GM12878 (cell line): ENCODE measurements around the gene PRR18. TPM values are rescaled to one million over a fixed set of nuclear protein-coding genes. Genes with fewer than 3 reads are reported as not detected.

Experiments used
- ATAC-seq: fragments of 200-7000 bp; cut with Tn5 transposase; 3 replicates; pipeline ENCODE4 v1.9.1; 2020; ENCODE audit warnings: mild to moderate bottlenecking, moderate library complexity
- BruUV-seq: library from RNA; stranded (reverse); fragments of 400-500 nt; replicated peaks from 2 replicates; lab custom pipeline; 2021; lab: Mats Ljungman, UMichigan
- CTCF ChIA-PET: fragments of 300-600 bp; sonication (Branson Sonifier 250); formaldehyde crosslinking; extraction: SDS; loops from one replicate; lab custom pipeline; 2021; ENCODE audit warnings: inconsistent platforms; lab: Yijun Ruan, JAX
- POLR2A ChIA-PET: fragments of 350-600 bp; formaldehyde crosslinking; extraction: SDS; loops from one replicate; lab custom pipeline; 2021; ENCODE audit warnings: inconsistent platforms; lab: Charles Lee
- RAD21 ChIA-PET: fragments of 300-600 bp; sonication (Branson Sonifier 250); formaldehyde crosslinking; loops from one replicate; lab custom pipeline; 2023; ENCODE audit warnings: antibody characterized with exemption; ENCODE audit not compliant: unreplicated experiment; lab: Charles Lee
- SMC1A ChIA-PET: fragments of 300-600 bp; sonication (Branson Sonifier 250); formaldehyde crosslinking; loops from one replicate; lab custom pipeline; 2023; ENCODE audit not compliant: unreplicated experiment, uncharacterized antibody; lab: Charles Lee
- DNase-seq: peaks from one replicate; pipeline ENCODE4 v3.0.0-alpha.2; 2011; ENCODE audit warnings: low read depth, low spot score
- FAIRE-seq: peaks from 3 replicates; lab custom pipeline; 2011; peaks lifted over from hg19 to GRCh38; lab: Jason Lieb, UNC
- H2AFZ ChIP-seq: 2 replicates; pipeline ENCODE4 v1.6.0; 2011; ENCODE audit warnings: low read depth, low read length, control low read depth; ENCODE audit not compliant: control insufficient read depth
- H3K27ac ChIP-seq: 2 replicates; pipeline ENCODE4 v1.5.1; 2011; ENCODE audit warnings: control low read depth; ENCODE audit not compliant: control insufficient read depth, insufficient read depth
- H3K27me3 ChIP-seq, 2 experiments: replicated peaks in 1 of 2; 2 replicates each; pipeline versions ENCODE4 v1.6.0 to v1.6.1; 2011; ENCODE audit warnings: low read length in 1 of 2; ENCODE audit not compliant: control insufficient read depth in 2 of 2, insufficient read depth in 2 of 2
- H3K36me3 ChIP-seq, 2 experiments: 2 replicates each; pipeline ENCODE4 v1.5.1; 2011; ENCODE audit warnings: low read length in 1 of 2; ENCODE audit not compliant: control insufficient read depth in 2 of 2, insufficient read depth in 2 of 2
- H3K4me1 ChIP-seq: 2 replicates; pipeline ENCODE4 v1.6.1; 2011; ENCODE audit warnings: mild to moderate bottlenecking, low read length, moderate library complexity, mixed read lengths; ENCODE audit not compliant: control insufficient read depth, insufficient read depth
- H3K4me2 ChIP-seq: 2 replicates; pipeline ENCODE4 v1.6.0; 2011; ENCODE audit warnings: control low read depth; ENCODE audit not compliant: control insufficient read depth, insufficient read depth
- H3K4me3 ChIP-seq: fragments of 200-600 bp; sonication (generic); 2 replicates; pipeline ENCODE4 v1.5.1; 2016
- H3K79me2 ChIP-seq: 2 replicates; pipeline ENCODE4 v1.6.0; 2011; ENCODE audit warnings: low read length; ENCODE audit not compliant: control insufficient read depth, insufficient read depth
- H3K9ac ChIP-seq: 2 replicates; pipeline ENCODE4 v1.8.0; 2011; ENCODE audit warnings: low read length, control low read depth, mixed read lengths; ENCODE audit not compliant: control insufficient read depth, insufficient read depth
- H3K9me3 ChIP-seq: replicated peaks from 3 replicates; pipeline ENCODE4 v1.5.1; 2011; ENCODE audit warnings: mild to moderate bottlenecking, low read length; ENCODE audit not compliant: control insufficient read depth, insufficient read depth
- H4K20me1 ChIP-seq: 2 replicates; pipeline ENCODE4 v1.6.0; 2011; ENCODE audit not compliant: control insufficient read depth, insufficient read depth
- CTCF ChIP-seq, 3 experiments: IDR thresholded peaks in 2 of 3; conservative IDR thresholded peaks in 1 of 3; 2 replicates each; pipeline ENCODE4 v1.5.1; 2011; ENCODE audit warnings: low read depth in 3 of 3, low read length in 3 of 3, mild to moderate bottlenecking in 3 of 3, control low read depth in 2 of 3, moderate library complexity in 2 of 3, inconsistent platforms in 1 of 3, mixed read lengths in 1 of 3; ENCODE audit not compliant: control insufficient read depth in 2 of 3, insufficient read depth in 1 of 3; ENCODE audit errors: extremely low read depth in 1 of 3
- E2F4 ChIP-seq: IDR thresholded peaks from 2 replicates; pipeline ENCODE4 v1.6.1; 2012; ENCODE audit warnings: low read depth, low read length, improper control_type of control experiment
- MEF2A ChIP-seq: IDR thresholded peaks from 2 replicates; pipeline ENCODE4 v1.6.1; 2011; ENCODE audit warnings: low read depth, mild to moderate bottlenecking, low read length, moderate library complexity; ENCODE audit not compliant: insufficient read depth
- MXI1 ChIP-seq: fragments of 150-350 bp; IDR thresholded peaks from 2 replicates; pipeline ENCODE4 v1.6.1; 2011; ENCODE audit warnings: low read depth, mild to moderate bottlenecking, inconsistent platforms, low read length, improper control_type of control experiment
- RBBP5 ChIP-seq: fragments of 200-600 bp; sonication (generic); conservative IDR thresholded peaks from 2 replicates; pipeline ENCODE4 v1.6.1; 2016
- SREBF1 ChIP-seq: IDR thresholded peaks from 2 replicates; pipeline ENCODE4 v1.6.1; 2012; ENCODE audit warnings: mild to moderate bottlenecking, low read length
- WGBS: methylation state at CpG from one replicate; pipeline ENCODE4 v1.1.6; 2016; ENCODE audit warnings: low lambda C conversion rate; ENCODE audit not compliant: insufficient replicate concordance, insufficient coverage; ENCODE audit errors: missing lambda C conversion rate; 5-methylcytosine and 5-hydroxymethylcytosine counted together
- in situ Hi-C: fragments of 300-500 bp; cut with MboI; formaldehyde crosslinking; loops from 9 replicates; pipeline ENCODE4 v1.14.3; 2018; ENCODE audit warnings: mixed read lengths
- intact Hi-C: fragments of 100-400 bp; cut with micrococcal nuclease; formaldehyde crosslinking; loops from one replicate; pipeline ENCODE4 v1.14.2; 2022; ENCODE audit not compliant: unreplicated experiment
- polyA plus RNA-seq, 11 experiments: library from polyadenylated mRNA; depleted of rRNA in 4 of 11; unstranded in 6 of 11; stranded (reverse) in 5 of 11; fragments of >200 nt; fragmentation: Nextera tagmentation in 4 of 11; fragmentation: Illumina TruSeq in 1 of 11; extraction: Ambion mirVana in 4 of 11; extraction: Trizol in 1 of 11; gene quantifications; 1 replicate in 1 of 11; 2 replicates in 10 of 11; pipeline versions ENCODE4 v1.2.1 to v1.2.3, GENCODE V29; 2011 to 2016; ENCODE audit warnings: inconsistent platforms in 2 of 11, missing spikeins in 2 of 11, low read depth in 1 of 11
- total RNA-seq, 4 experiments: library from RNA; depleted of rRNA in 3 of 4; stranded (reverse); fragments of >200 nt in 3 of 4; fragmentation: Illumina TruSeq in 1 of 4; extraction: Trizol in 1 of 4; gene quantifications; 2 replicates each; pipeline versions ENCODE4 v1.2.1 to v1.2.3, GENCODE V29; 2013 to 2021

Gene PRR18
- total and polyA plus RNA-seq, 10 of the 15 experiments (the other 5 are each of a cell fraction or from before 2014, with no cell fraction given) = 0.13 to 8.2 (median 1.6) TPM

- no peaks in the 10 kb centered on the region for H3K27me3 ChIP-seq
- TF ChIP-seq SREBF1 = no peak
- no peak for TF ChIP-seq MEF2A
- no peak for TF ChIP-seq RBBP5
- no peak for TF ChIP-seq MXI1
- no peak for TF ChIP-seq CTCF (IDR thresholded peaks at IDR 0.05 in 2 of 3, conservative IDR thresholded peaks at IDR 0.05 in 1 of 3; ENCODE audit: control insufficient read depth in 2 of 3, extremely low read depth in 1 of 3, insufficient read depth in 1 of 3, low read depth in 3 of 3, low read length in 3 of 3)
- no peak for TF ChIP-seq E2F4
- peaks cover 3% of the 10 kb centered on the region; the same call in 2 of the 3 replicates for H3K9me3 ChIP-seq
- no peaks in the 10 kb centered on the region for H3K79me2 ChIP-seq
- ATAC-seq (no peak), FAIRE-seq (no peak), DNase-seq (no peak)
- H3K9ac ChIP-seq = no peak overlapping the region
- no peaks in the 10 kb centered on the region for H3K36me3 ChIP-seq
- RAD21 ChIA-PET = interaction anchor here (0.7 to 1.3 kb wide), 3 partner anchors 27 to 38 kb away, joined by 3 read pairs; no protein-coding TSS in a partner anchor
- H3K27ac ChIP-seq = no peak overlapping the region
- no peaks in the 10 kb centered on the region for H4K20me1 ChIP-seq
- SMC1A ChIA-PET = interaction anchor here (1.9 to 3.5 kb wide), 2 partner anchors 27 to 45 kb away, joined by 4 to 17 read pairs; no protein-coding TSS in a partner anchor
- H3K4me1 ChIP-seq = peaks cover 4% of the 10 kb centered on the region
- no TSS peak for BruUV-seq
- in situ Hi-C loops = no loop called here
- CTCF ChIA-PET = interaction anchor here (0.8 kb wide), 1 partner anchor 10 kb away, joined by 3 read pairs; no protein-coding TSS in a partner anchor
- H2AFZ ChIP-seq = no peak overlapping the region
- POLR2A ChIA-PET = interaction anchor here (0.6 to 1.0 kb wide), 2 partner anchors 12 to 18 kb away, joined by 4 to 6 read pairs; partner anchors contain the start of gene SFT2D1
- no peak overlapping the region for H3K4me2 ChIP-seq
- no peak overlapping the region for H3K4me3 ChIP-seq
- 54% methylated on average over 4 of the region's 4 CpGs for WGBS
- intact Hi-C loops = no loop called here
Measured at GRCh38 chr6:166354143-166354542, 46.0 kb upstream of the PRR18 start.
